GM06990 (cell line): ENCODE data around the gene SPAG7.

Experiments used
- DNase-seq: peaks from one replicate; pipeline ENCODE4 v3.0.0-alpha.2; 2011; ENCODE audit not compliant: insufficient read length; ENCODE audit errors: extremely low read depth
- H3K27me3 ChIP-seq: replicated peaks from 2 replicates; pipeline ENCODE4 v1.6.0; 2011; ENCODE audit warnings: low read length; ENCODE audit not compliant: control insufficient read depth, insufficient read depth
- H3K36me3 ChIP-seq: 2 replicates; pipeline ENCODE4 v1.5.1; 2011; ENCODE audit warnings: low read length; ENCODE audit not compliant: control insufficient read depth, insufficient read depth
- H3K4me3 ChIP-seq: replicated peaks from 2 replicates; pipeline ENCODE4 v1.5.1; 2011; ENCODE audit warnings: low read depth, mild to moderate bottlenecking, control low read depth, low read length
- TF ChIP-seq, protein P1 (sequence below): IDR thresholded peaks from 2 replicates; pipeline ENCODE4 v1.5.1; 2011; ENCODE audit warnings: low read length, control low read depth, mild to moderate bottlenecking, inconsistent platforms; ENCODE audit not compliant: insufficient read depth, poor library complexity, severe bottlenecking

Gene SPAG7

DNA sequence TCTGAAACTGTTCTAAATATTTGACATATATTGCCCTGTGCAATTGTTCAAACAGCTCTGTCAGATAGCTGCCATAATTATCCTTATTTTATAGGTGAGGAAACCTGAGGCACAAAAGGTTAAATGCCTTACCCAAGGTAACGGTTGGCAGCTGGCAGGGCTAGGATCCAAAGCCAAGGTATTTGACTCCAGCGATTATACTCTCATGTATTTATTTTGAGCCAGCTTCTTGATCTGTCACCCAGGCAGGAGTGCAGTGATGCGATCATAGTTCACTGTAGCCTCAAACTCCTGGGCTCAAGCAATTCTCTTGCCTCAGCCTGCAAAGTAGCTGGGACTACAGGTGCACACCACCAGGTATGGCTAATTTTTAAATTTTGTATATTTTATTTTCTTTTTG, 9.5 kb downstream of the SPAG7 start:
- DNase-seq = no peak
- peaks cover 11% of the 10 kb centered on the region for H3K36me3 ChIP-seq
- TF ChIP-seq, protein P1, sequence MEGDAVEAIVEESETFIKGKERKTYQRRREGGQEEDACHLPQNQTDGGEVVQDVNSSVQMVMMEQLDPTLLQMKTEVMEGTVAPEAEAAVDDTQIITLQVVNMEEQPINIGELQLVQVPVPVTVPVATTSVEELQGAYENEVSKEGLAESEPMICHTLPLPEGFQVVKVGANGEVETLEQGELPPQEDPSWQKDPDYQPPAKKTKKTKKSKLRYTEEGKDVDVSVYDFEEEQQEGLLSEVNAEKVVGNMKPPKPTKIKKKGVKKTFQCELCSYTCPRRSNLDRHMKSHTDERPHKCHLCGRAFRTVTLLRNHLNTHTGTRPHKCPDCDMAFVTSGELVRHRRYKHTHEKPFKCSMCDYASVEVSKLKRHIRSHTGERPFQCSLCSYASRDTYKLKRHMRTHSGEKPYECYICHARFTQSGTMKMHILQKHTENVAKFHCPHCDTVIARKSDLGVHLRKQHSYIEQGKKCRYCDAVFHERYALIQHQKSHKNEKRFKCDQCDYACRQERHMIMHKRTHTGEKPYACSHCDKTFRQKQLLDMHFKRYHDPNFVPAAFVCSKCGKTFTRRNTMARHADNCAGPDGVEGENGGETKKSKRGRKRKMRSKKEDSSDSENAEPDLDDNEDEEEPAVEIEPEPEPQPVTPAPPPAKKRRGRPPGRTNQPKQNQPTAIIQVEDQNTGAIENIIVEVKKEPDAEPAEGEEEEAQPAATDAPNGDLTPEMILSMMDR = no peak
- H3K27me3 ChIP-seq = no peaks in the 10 kb centered on the region
- no peak overlapping the region for H3K4me3 ChIP-seq

DNA sequence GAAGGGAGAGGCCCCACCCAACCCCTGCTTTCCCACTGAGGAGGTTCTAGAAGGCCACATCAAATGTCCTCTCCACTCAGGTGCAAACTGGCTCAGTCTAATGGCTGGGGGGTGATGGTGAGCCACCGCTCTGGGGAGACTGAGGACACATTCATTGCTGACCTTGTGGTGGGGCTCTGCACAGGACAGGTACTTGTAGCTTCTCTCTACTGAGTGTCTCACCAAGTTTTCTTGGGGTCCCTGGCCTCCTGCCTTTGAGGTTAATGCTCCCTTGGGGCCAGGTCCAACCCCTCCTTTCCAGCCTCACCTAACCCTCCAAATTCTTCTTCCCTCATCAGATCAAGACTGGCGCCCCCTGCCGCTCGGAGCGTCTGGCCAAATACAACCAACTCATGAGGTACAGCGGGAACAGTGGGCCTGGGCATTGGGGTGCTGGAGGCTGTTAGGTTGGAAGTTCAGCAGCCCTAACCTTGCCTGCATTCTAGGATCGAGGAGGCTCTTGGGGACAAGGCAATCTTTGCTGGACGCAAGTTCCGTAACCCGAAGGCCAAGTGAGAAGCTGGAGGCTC, 11.0 kb downstream of the SPAG7 start:
- no peaks in the 10 kb centered on the region for H3K27me3 ChIP-seq
- TF ChIP-seq, protein P1 = peak; percentile 61
- H3K36me3 ChIP-seq = peaks cover 11% of the 10 kb centered on the region
- DNase-seq = no peak
- H3K4me3 ChIP-seq = no peak overlapping the region

DNA sequence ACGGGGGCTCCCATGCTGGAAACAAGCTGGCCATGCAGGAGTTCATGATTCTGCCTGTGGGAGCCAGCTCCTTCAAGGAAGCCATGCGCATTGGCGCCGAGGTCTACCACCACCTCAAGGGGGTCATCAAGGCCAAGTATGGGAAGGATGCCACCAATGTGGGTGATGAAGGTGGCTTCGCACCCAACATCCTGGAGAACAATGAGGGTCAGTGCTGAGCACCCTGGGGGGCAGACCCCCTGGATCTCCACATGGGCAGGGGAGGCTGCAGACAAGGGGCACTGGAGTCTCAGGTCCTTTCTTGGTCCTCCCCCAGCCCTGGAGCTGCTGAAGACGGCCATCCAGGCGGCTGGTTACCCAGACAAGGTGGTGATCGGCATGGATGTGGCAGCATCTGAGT, 12.5 kb downstream of the SPAG7 start:
- Histone ChIP-seq H3K27me3 (no peaks in the 10 kb centered on the region), H3K4me3 (no peak overlapping the region), H3K36me3 (peaks cover 7% of the 10 kb centered on the region)
- TF ChIP-seq, protein P1 = no peak
- DNase-seq = no peak

DNA sequence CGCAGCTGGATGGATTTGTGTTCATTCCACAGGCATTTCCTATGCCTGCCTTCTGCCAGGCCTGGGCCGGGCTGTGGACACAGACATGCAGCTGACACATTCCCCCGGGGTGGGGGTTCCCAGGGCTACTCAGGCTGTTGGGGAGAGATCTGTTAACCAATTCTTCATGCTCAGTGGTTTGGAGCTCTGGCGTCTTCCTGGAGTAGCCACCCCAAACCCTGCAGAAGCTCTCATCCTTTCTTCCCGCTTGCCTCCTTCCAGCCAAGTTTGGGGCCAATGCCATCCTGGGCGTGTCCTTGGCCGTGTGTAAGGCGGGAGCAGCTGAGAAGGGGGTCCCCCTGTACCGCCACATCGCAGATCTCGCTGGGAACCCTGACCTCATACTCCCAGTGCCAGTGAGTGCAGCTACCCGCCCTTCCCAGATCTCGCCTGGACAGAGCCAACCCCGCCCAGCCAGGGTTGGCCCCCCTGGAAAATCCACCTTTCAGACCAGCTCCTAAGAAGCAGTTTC, 14.1 kb downstream of the SPAG7 start:
- Histone ChIP-seq H3K36me3 (no peaks in the 10 kb centered on the region), H3K27me3 (no peaks in the 10 kb centered on the region), H3K4me3 (no peak overlapping the region)
- TF ChIP-seq, protein P1 = no peak
- no peak for DNase-seq

DNA sequence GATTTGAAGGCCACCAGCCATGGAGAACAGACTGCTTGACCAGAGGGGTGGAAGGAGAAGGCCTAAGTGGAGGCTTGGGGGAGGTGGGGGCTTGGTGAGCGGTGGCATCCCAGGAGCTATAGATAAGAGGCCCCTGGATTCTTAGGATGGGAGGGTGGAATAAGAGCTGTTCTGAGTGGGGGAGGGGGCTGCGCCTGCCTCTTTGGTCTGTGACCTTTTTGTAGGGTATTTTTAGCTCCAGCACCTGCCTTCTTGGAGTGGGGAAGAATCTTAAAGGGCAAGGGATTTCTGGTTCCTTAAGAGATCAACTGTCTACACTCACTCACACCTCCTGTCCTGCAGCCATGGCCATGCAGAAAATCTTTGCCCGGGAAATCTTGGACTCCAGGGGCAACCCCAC, 16.1 kb downstream of the SPAG7 start:
- no peak for DNase-seq
- TF ChIP-seq, protein P1 = no peak
- Histone ChIP-seq H3K4me3 (no peak overlapping the region), H3K27me3 (no peaks in the 10 kb centered on the region), H3K36me3 (peaks cover 5% of the 10 kb centered on the region)

DNA sequence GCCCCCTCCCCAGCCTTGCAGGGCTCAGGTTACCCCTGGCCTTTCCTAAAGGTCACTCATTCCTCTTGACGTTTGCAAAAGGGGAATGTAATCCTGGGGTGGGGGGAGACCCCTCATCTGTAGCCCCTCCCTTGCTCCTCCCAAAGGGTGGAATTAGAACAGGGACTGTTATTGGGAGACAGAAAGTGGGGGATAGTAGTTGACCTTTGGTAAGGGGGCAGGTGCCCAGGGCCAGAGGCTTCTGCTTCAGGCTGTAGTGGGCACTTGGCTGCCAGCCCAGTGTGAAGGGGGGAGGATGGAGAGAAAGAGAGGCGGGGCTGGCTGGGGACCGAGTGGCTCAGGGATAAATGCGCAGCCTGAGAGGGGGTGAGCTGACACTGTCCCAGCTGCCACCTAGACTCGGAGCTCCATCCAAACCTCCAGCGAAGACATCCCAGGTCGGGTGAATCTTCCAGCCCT, 16.8 kb downstream of the SPAG7 start, which contains the start of gene ENO3:
TSS of gene ENO3 (plus strand) at position 374 of the 459 bp plus-strand sequence. CDS start 711 bp downstream, outside the sequence.
- H3K36me3 ChIP-seq = peaks cover 12% of the 10 kb centered on the region
- TF ChIP-seq, protein P1 = no peak
- H3K27me3 ChIP-seq = no peaks in the 10 kb centered on the region
- no peak for DNase-seq
- H3K4me3 ChIP-seq = peak within 1 kb of the TSS; percentile 100
